ENCODE data around the gene HIC1.

DNA sequence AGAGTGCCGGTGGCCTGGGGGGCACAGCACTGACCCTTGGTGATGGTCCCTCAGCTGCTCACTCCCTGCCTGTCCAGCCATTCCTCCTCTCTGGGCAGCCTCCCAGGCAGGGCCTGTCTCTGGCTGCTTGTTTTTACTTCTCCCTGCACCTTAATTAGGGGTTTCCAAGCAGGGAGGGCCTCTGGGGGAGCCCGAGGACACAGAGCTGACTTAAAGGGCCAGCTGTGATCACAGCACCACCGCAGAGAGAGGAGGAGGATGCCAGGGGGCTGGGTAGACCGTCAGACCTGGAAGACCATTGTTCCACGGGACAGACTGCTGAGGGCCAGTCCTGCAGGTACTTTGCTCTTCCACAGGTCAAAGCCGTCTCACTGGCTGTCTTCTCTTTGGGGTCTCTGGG, 26.2 kb upstream of the HIC1 start:
- TF ChIP-seq, protein P1, sequence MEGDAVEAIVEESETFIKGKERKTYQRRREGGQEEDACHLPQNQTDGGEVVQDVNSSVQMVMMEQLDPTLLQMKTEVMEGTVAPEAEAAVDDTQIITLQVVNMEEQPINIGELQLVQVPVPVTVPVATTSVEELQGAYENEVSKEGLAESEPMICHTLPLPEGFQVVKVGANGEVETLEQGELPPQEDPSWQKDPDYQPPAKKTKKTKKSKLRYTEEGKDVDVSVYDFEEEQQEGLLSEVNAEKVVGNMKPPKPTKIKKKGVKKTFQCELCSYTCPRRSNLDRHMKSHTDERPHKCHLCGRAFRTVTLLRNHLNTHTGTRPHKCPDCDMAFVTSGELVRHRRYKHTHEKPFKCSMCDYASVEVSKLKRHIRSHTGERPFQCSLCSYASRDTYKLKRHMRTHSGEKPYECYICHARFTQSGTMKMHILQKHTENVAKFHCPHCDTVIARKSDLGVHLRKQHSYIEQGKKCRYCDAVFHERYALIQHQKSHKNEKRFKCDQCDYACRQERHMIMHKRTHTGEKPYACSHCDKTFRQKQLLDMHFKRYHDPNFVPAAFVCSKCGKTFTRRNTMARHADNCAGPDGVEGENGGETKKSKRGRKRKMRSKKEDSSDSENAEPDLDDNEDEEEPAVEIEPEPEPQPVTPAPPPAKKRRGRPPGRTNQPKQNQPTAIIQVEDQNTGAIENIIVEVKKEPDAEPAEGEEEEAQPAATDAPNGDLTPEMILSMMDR (optimal IDR thresholded peaks at IDR 0.05 in 1 of 3, IDR thresholded peaks at IDR 0.05 in 1 of 3, conservative IDR thresholded peaks at IDR 0.05 in 1 of 3; ENCODE audit: extremely low read depth in 1 of 3, insufficient read depth in 2 of 3, low read length in 3 of 3), result no peak
- TF ChIP-seq EZH2 (IDR thresholded peaks at IDR 0.05; ENCODE audit: low read length), result no peak
